Measurements from ENCODE around the gene MPDZ.

GRCh38 chr9:13116292-13116691 is 163.2 kb downstream of the MPDZ start:
- TF ChIP-seq ZSCAN23 (tag by site-specific recombination; IDR thresholded peaks at IDR 0.05), result no peak
- TF ChIP-seq YY1 (tag by site-specific recombination; IDR thresholded peaks at IDR 0.05), result no peak
- no peak for TF ChIP-seq ZSCAN18 (tag by site-specific recombination; IDR thresholded peaks at IDR 0.05)
